Activated gamma-delta T cell (primary cell): ENCODE measurements around the gene NPY2R.

Experiments
- DNase-seq: peaks from one replicate; lab custom pipeline; 2025; lab: John Stamatoyannopoulos, UW

Gene NPY2R

GRCh38 chr4:155249016-155249566 is 40.7 kb downstream of the NPY2R start:
- DNase-seq = no peak

GRCh38 chr4:155252327-155252726 is 43.9 kb downstream of the NPY2R start:
- no peak for DNase-seq

GRCh38 chr4:155263480-155263879 is 55.0 kb downstream of the NPY2R start:
- DNase-seq = no peak

- DNase-seq = no peak
Measured at GRCh38 chr4:155265113-155265512, 56.7 kb downstream of the NPY2R start.
